Hepatocyte (in vitro differentiated cells): ENCODE measurements around the gene ABLIM2. TPM values are rescaled to one million over a fixed set of nuclear protein-coding genes. Genes with fewer than 3 reads are reported as not detected.

ENCODE experiments used
- DNase-seq: peaks from one replicate; pipeline ENCODE4 v3.0.0-alpha.2; 2016; ENCODE audit warnings: low spot score
- H2AFZ ChIP-seq: fragments of 200-600 bp; sonication (generic); 2 replicates; pipeline ENCODE4 v1.6.0; 2016; ENCODE audit warnings: antibody characterized with exemption, mild to moderate bottlenecking
- H3K27ac ChIP-seq: fragments of 200-600 bp; sonication (generic); 2 replicates; pipeline ENCODE4 v1.5.1; 2016; ENCODE audit warnings: mild to moderate bottlenecking
- H3K27me3 ChIP-seq: fragments of 200-600 bp; sonication (generic); 2 replicates; pipeline ENCODE4 v1.6.1; 2016
- H3K36me3 ChIP-seq: fragments of 200-600 bp; sonication (generic); replicated peaks from 2 replicates; pipeline ENCODE4 v1.5.1; 2016; ENCODE audit warnings: low read depth; ENCODE audit not compliant: insufficient read depth
- H3K4me1 ChIP-seq: fragments of 200-600 bp; sonication (generic); 2 replicates; pipeline ENCODE4 v1.5.1; 2016; ENCODE audit warnings: mild to moderate bottlenecking, moderate library complexity; ENCODE audit not compliant: insufficient read depth
- H3K4me2 ChIP-seq: fragments of 200-600 bp; sonication (generic); 2 replicates; pipeline ENCODE4 v1.6.0; 2016
- H3K4me3 ChIP-seq: fragments of 200-600 bp; sonication (generic); 2 replicates; pipeline ENCODE4 v1.5.1; 2016; ENCODE audit warnings: mild to moderate bottlenecking
- H3K79me2 ChIP-seq: fragments of 200-600 bp; sonication (generic); 2 replicates; pipeline ENCODE4 v1.6.0; 2017; ENCODE audit warnings: mild to moderate bottlenecking
- H3K9me2 ChIP-seq: fragments of 200-600 bp; sonication (generic); replicated peaks from 2 replicates; pipeline ENCODE4 v1.6.0; 2017; ENCODE audit warnings: mild to moderate bottlenecking; ENCODE audit not compliant: insufficient read depth
- H3K9me3 ChIP-seq: fragments of 200-600 bp; sonication (generic); 2 replicates; pipeline ENCODE4 v1.5.1; 2016; ENCODE audit warnings: low read depth, mild to moderate bottlenecking
- H4K20me1 ChIP-seq: fragments of 200-600 bp; sonication (generic); 2 replicates; pipeline ENCODE4 v1.6.0; 2016; ENCODE audit warnings: mild to moderate bottlenecking; ENCODE audit not compliant: insufficient read depth, poor library complexity, severe bottlenecking
- EZH2 ChIP-seq: fragments of 200-600 bp; sonication (generic); IDR thresholded peaks from 2 replicates; pipeline ENCODE4 v1.6.1; 2016; ENCODE audit warnings: antibody characterized with exemption, mild to moderate bottlenecking, borderline replicate concordance
- EZH2phosphoT487 ChIP-seq: fragments of 200-600 bp; sonication (generic); IDR thresholded peaks from one replicate; pipeline ENCODE4 v1.6.1; 2018; ENCODE audit warnings: antibody characterized with exemption, mild to moderate bottlenecking, low read depth, moderate library complexity; ENCODE audit not compliant: unreplicated experiment, severe bottlenecking
- WGBS: methylation state at CpG from one replicate; pipeline ENCODE4 v1.1.6; 2016; ENCODE audit warnings: low lambda C conversion rate; ENCODE audit errors: missing lambda C conversion rate; 5-methylcytosine and 5-hydroxymethylcytosine counted together
- polyA plus RNA-seq: library from polyadenylated mRNA; unstranded; fragments of >200 nt; fragmentation: Nextera tagmentation; extraction: Ambion mirVana; gene quantifications from 2 replicates; pipeline ENCODE4 v1.2.1, GENCODE V29; 2016
- total RNA-seq: library from RNA; depleted of rRNA; stranded (reverse); fragments of >200 nt; gene quantifications from 2 replicates; pipeline ENCODE4 v1.2.3, GENCODE V29; 2014
- TF ChIP-seq, protein P1 (sequence below): fragments of 200-600 bp; sonication (generic); IDR thresholded peaks from 2 replicates; pipeline ENCODE4 v1.5.1; 2016; ENCODE audit warnings: antibody characterized with exemption, mild to moderate bottlenecking; ENCODE audit not compliant: poor library complexity

ABLIM2 gene
- total and polyA plus RNA-seq, 2 experiments from 2014 or later, result 1.7 to 2.0 TPM

DNA sequence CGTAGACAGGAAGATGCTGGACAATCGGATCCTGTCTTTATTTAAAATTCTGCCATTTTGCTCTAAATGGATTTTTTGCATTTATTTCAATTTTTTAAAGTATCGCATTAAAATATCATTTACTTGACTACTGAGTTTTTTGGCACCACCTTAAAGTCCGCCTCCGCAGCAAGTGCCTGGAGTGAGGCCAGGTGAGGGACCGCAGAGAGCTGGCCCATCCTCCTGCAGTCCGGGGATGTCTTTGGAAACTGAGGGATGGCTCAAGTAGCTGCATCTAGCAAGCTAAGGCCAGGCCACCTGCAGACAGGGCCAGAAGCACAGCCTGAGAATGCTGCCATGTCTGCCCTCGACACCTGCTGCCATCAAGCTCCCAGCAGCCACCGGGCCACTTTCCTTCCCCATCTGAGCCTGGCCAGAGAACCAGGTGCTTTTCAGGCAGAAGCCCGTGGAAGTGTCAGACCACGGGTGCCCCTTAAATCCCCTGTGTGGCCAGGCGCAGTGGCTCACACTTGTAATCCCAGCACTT is 69.6 kb downstream of the ABLIM2 start:
- no peaks in the 10 kb centered on the region for H3K4me1 ChIP-seq
- H4K20me1 ChIP-seq, result no peaks in the 10 kb centered on the region
- no peaks in the 10 kb centered on the region for H3K9me2 ChIP-seq
- 91% methylated on average over 12 of the region's 12 CpGs for WGBS
- H3K27ac ChIP-seq, result no peak overlapping the region
- H3K4me2 ChIP-seq, result no peak overlapping the region
- TF ChIP-seq EZH2phosphoT487 (no peak), EZH2 (no peak)
- TF ChIP-seq, protein P1, sequence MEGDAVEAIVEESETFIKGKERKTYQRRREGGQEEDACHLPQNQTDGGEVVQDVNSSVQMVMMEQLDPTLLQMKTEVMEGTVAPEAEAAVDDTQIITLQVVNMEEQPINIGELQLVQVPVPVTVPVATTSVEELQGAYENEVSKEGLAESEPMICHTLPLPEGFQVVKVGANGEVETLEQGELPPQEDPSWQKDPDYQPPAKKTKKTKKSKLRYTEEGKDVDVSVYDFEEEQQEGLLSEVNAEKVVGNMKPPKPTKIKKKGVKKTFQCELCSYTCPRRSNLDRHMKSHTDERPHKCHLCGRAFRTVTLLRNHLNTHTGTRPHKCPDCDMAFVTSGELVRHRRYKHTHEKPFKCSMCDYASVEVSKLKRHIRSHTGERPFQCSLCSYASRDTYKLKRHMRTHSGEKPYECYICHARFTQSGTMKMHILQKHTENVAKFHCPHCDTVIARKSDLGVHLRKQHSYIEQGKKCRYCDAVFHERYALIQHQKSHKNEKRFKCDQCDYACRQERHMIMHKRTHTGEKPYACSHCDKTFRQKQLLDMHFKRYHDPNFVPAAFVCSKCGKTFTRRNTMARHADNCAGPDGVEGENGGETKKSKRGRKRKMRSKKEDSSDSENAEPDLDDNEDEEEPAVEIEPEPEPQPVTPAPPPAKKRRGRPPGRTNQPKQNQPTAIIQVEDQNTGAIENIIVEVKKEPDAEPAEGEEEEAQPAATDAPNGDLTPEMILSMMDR, result no peak
- DNase-seq, result no peak
- H3K79me2 ChIP-seq, result no peaks in the 10 kb centered on the region
- H3K36me3 ChIP-seq, result no peaks in the 10 kb centered on the region
- H3K27me3 ChIP-seq, result no peaks in the 10 kb centered on the region
- no peak overlapping the region for H2AFZ ChIP-seq
- H3K9me3 ChIP-seq, result peaks cover 5% of the 10 kb centered on the region
- no peak overlapping the region for H3K4me3 ChIP-seq

DNA sequence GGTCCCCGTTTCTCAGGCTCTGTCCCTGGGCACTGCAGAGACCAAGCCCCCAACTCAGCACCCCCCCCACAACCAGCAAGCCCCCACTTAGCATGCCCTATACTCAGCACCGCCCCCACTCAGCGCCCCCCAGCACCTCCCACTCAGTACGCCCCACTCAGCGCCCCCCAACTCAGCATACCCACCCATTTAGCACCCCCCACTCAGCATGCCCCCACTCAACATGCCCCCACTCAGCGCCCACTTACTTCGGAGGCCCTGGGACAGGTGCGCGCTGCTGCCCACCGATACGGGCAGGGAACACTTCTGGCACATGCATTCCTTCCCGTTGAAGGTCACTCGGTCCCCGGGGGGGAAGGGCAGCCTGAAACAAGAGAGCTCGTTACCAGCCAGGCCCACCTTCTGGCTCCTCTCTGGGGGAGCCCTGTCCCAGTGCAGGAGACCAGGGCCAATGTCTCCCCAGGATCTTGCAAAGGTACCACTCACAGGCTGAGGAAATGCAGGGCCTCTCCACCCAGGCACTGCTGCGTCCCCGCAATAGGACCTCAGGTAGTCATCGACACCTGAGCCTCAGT is 70.6 kb downstream of the ABLIM2 start:
- Histone ChIP-seq H4K20me1 (no peaks in the 10 kb centered on the region), H3K4me2 (no peak overlapping the region), H3K4me3 (no peak overlapping the region), H3K27me3 (no peaks in the 10 kb centered on the region), H2AFZ (no peak overlapping the region), H3K9me3 (no peaks in the 10 kb centered on the region), H3K27ac (no peak overlapping the region), H3K79me2 (no peaks in the 10 kb centered on the region), H3K36me3 (no peaks in the 10 kb centered on the region), H3K4me1 (no peaks in the 10 kb centered on the region), H3K9me2 (no peaks in the 10 kb centered on the region)
- no peak for DNase-seq
- TF ChIP-seq, protein P1, result no peak
- TF ChIP-seq EZH2 (no peak), EZH2phosphoT487 (no peak)
- WGBS, result 84% methylated on average over 13 of the region's 18 CpGs

DNA sequence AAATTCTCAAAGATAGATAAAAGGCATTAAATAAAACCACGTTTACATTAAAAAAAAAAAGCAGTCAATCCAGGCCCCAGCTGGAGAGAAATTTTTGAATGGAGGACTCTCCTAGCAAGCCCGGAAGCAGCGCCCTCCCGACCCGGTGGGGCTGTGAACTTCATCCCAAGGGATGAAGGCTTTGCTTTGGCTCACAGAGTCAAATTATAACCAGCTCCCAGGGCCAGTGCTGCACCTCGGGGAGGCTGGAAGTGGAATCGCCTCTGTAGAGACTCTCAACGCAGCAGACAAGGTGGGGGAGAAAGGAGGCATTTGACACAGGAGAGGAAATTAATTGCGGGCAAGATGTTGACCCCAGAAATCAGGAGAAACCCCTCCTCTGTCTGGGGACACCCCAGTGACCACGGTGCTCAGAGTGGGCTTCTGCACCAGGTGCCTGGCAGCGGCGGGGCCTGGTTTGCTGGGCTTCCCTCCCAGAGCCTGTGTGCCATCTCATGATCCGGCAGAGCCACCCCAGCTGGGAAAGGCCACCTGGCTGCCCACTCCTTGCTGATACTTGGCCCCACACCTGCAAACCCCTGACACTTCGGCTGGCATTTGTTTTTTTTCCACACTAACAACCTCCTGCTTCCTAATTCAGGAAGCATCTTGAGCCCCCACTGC is 71.7 kb downstream of the ABLIM2 start:
- Histone ChIP-seq H3K27ac (no peak overlapping the region), H3K4me3 (no peak overlapping the region), H3K4me1 (no peaks in the 10 kb centered on the region), H3K79me2 (no peaks in the 10 kb centered on the region), H2AFZ (no peak overlapping the region), H3K27me3 (no peaks in the 10 kb centered on the region), H3K4me2 (no peak overlapping the region), H3K36me3 (no peaks in the 10 kb centered on the region), H3K9me2 (no peaks in the 10 kb centered on the region), H4K20me1 (no peaks in the 10 kb centered on the region), H3K9me3 (no peaks in the 10 kb centered on the region)
- WGBS, result 78% methylated on average over 14 of the region's 14 CpGs
- TF ChIP-seq EZH2phosphoT487 (no peak), EZH2 (no peak)
- TF ChIP-seq, protein P1, result no peak
- no peak for DNase-seq
